Adrenal gland (tissue), 12 donors: ENCODE results near the gene HSPA12B. TPM values are rescaled to one million over a fixed set of nuclear protein-coding genes. Genes with fewer than 3 reads are reported as not detected.
A peak's percentile ranks its signal among the peaks of the same experiment; 100 is the strongest.

Experiments used
- DNase-seq, 7 donors: peaks; one replicate each; pipeline ENCODE4 v3.0.0-alpha.2; 2019 to 2020
- H3K27ac ChIP-seq, 5 donors: fragments of 200-600 bp; sonication (generic) in 4 of 5; 1 replicate in 3 of 5; 2 replicates in 2 of 5; pipeline versions ENCODE4 v1.5.1 to v1.8.0; 2016 to 2020; ENCODE audit warnings: mild to moderate bottlenecking in 1 of 5
- H3K27me3 ChIP-seq: fragments of 200-600 bp; 2 replicates; pipeline ENCODE4 v1.8.0; 2021
- H3K36me3 ChIP-seq, 2 donors: fragments of 200-600 bp; replicated peaks in 1 of 2; 1 replicate in 1 of 2; 2 replicates in 1 of 2; pipeline versions ENCODE4 v1.5.1 to v1.8.0; 2018 to 2022
- H3K4me1 ChIP-seq, 2 donors: fragments of 200-600 bp; replicated peaks in 1 of 2; 1 replicate in 1 of 2; 2 replicates in 1 of 2; pipeline versions ENCODE4 v1.5.1 to v1.8.0; 2018 to 2021
- H3K4me3 ChIP-seq, 4 donors: fragments of 200-600 bp; sonication (generic) in 3 of 4; one replicate each; pipeline ENCODE4 v1.5.1; 2016 to 2018
- H3K9me3 ChIP-seq, 3 donors: fragments of 200-600 bp; sonication (generic) in 1 of 3; replicated peaks in 1 of 3; 1 replicate in 2 of 3; 2 replicates in 1 of 3; pipeline versions ENCODE4 v1.5.1 to v1.8.0; 2016 to 2021
- POLR2A ChIP-seq, 2 donors: fragments of 450-650 bp; IDR thresholded peaks; one replicate each; pipeline ENCODE4 v1.6.1; 2017; ENCODE audit warnings: antibody characterized with exemption in 2 of 2, mild to moderate bottlenecking in 2 of 2, moderate library complexity in 1 of 2
- WGBS, 4 donors: extraction: QIAGEN DNeasy Blood & Tissue Kit in 2 of 4; methylation state at CpG; one replicate each; pipeline versions ENCODE4 v1.1.5 to v1.1.7; 2013 to 2017; 5-methylcytosine and 5-hydroxymethylcytosine counted together
- intact Hi-C, 2 donors: fragments of 100-400 bp; cut with DNase I; formaldehyde crosslinking; loops; one replicate each; pipeline versions ENCODE4 v1.14.1 to v1.15.0; 2022 to 2023
- polyA plus RNA-seq, 3 donors: library from polyadenylated mRNA; stranded (reverse); fragments of 200-250 nt in 2 of 3; fragments of 350-450 nt in 1 of 3; fragmentation: Illumina TruSeq in 1 of 3; extraction: RNeasy Lipid Tissue Mini Kit (QIAGEN cat#74804) in 1 of 3; gene quantifications; one replicate each; pipeline ENCODE4 v1.2.3, GENCODE V29; 2013 to 2014
- total RNA-seq, 9 donors: library from RNA; depleted of rRNA in 4 of 9; stranded (reverse); fragments of >200 nt in 4 of 9; fragments of 120-200 nt in 1 of 9; fragmentation: NEBNext Ultra II Directional in 1 of 9; extraction: Animal tissue kit (Norgen Biotek cat#: 25700) in 1 of 9; gene quantifications; one replicate each; pipeline versions ENCODE4 v1.1.0 to v1.2.4, GENCODE V29; 2013 to 2023
- TF ChIP-seq, protein P1 (sequence below), 6 experiments: fragments of 450-650 bp in 4 of 6; fragments of 200-600 bp in 2 of 6; sonication (generic) in 1 of 6; IDR thresholded peaks; 1 replicate in 5 of 6; 2 replicates in 1 of 6; pipeline versions ENCODE4 v1.5.1 to v1.8.0; 2016 to 2021; ENCODE audit warnings: antibody characterized with exemption in 6 of 6, mild to moderate bottlenecking in 2 of 6, moderate library complexity in 1 of 6
- donor health status: healthy with polysubstance abuse.
- donor health status: Bipolar disorder and iron deficiency.
- donor health status: DM: yes; HTN: yes; CAD: no.
- donor health status: DM: no; HTN: no; CAD: no.
- donor health status: DM: no; HTN: no; CAD: no.
- donor health status: DM: yes; HTN: yes; CAD: no.

Gene HSPA12B
- total and polyA plus RNA-seq, 12 donors = 1.5 to 10.9 (median 5.5) TPM

- WGBS, 4 donors = 0% methylated on average over 15 to 80 of the region's 80 CpGs; no CpG with 5 or more reads in 1 of the 4 donors
- no peaks in the 10 kb centered on the region for H3K27me3 ChIP-seq
- peak within 1 kb of the TSS; percentile 21 to 89 (median 70) for H3K4me3 ChIP-seq
- peak within 1 kb of the TSS; percentile 85 to 94 (median 86) for H3K27ac ChIP-seq
- H3K36me3 ChIP-seq = no peaks in the 10 kb centered on the region
- intact Hi-C loops = no loop called here
- DNase-seq = peak; percentile 99
- TF ChIP-seq POLR2A (IDR thresholded peaks at IDR 0.05) = peak; percentile 26 to 69
- TF ChIP-seq, protein P1, sequence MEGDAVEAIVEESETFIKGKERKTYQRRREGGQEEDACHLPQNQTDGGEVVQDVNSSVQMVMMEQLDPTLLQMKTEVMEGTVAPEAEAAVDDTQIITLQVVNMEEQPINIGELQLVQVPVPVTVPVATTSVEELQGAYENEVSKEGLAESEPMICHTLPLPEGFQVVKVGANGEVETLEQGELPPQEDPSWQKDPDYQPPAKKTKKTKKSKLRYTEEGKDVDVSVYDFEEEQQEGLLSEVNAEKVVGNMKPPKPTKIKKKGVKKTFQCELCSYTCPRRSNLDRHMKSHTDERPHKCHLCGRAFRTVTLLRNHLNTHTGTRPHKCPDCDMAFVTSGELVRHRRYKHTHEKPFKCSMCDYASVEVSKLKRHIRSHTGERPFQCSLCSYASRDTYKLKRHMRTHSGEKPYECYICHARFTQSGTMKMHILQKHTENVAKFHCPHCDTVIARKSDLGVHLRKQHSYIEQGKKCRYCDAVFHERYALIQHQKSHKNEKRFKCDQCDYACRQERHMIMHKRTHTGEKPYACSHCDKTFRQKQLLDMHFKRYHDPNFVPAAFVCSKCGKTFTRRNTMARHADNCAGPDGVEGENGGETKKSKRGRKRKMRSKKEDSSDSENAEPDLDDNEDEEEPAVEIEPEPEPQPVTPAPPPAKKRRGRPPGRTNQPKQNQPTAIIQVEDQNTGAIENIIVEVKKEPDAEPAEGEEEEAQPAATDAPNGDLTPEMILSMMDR (IDR thresholded peaks at IDR 0.05) = no peak
- H3K4me1 ChIP-seq = peaks cover 15 to 31% of the 10 kb centered on the region in 2 donors
- H3K9me3 ChIP-seq = no peaks in the 10 kb centered on the region
Observed at GRCh38 chr20:3767427-3768341, 35.2 kb downstream of the HSPA12B start, which contains the start of gene ADISSP. ADISSP (minus strand) TSS chr20:3767753; CDS start chr20:3760100, 7,653 bp downstream.

DNA sequence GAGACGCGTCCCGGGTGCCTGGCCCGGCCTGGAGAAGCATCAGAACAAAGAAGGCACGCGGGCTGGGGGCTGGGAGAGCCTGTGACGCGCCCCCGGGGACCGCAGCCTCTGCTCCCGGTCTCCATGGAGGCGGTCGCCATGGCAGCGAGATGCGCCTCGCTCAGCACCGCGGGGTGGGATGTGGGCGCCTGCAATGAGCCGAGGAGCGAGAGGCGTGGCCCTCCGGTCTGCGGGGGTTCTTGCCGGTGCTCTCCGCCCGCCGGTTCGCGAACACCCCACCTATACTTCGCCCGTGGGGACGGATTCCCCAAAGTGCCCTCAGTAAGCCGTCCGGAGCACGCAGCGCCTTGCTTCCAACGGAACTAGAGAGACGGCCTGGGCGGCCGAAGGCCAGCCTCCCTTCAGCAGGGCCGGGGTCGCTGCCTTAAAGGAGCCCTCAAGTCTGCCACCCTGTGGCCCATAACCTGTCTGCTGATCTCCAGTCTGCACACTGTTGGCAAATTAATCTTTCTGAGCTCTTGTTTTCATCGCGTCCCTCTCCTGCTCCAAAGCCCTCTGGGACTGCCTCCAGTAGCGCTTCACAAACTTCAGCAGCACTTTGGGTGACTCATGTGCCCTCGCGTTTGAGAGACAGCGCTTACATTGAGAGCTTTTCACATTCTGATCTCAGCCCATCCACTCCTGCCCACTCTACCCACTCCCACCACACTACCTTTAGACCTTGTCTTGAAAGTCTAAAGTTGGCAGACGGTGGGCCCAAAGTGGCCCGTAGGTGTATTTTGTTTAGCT is 36.1 kb downstream of the HSPA12B start:
- TF ChIP-seq POLR2A (IDR thresholded peaks at IDR 0.05) = peak in 1 of 2 donors; percentile 64
- TF ChIP-seq, protein P1 (IDR thresholded peaks at IDR 0.05) = peak; percentile 11 to 50 (median 46)
- peak overlapping the region; percentile 21 to 89 (median 70) for H3K4me3 ChIP-seq
- peak; percentile 80 to 88 (median 83) for DNase-seq
- intact Hi-C loops = no loop called here
- H3K27me3 ChIP-seq = no peaks in the 10 kb centered on the region
- peaks cover 15 to 31% of the 10 kb centered on the region in 2 donors for H3K4me1 ChIP-seq
- H3K27ac ChIP-seq = peak overlapping the region; percentile 85 to 94 (median 86)
- no peaks in the 10 kb centered on the region for H3K9me3 ChIP-seq
- no peaks in the 10 kb centered on the region for H3K36me3 ChIP-seq
- 1 to 10% (median 3%) methylated on average over 8 to 51 of the region's 51 CpGs for WGBS, 4 donors

DNA sequence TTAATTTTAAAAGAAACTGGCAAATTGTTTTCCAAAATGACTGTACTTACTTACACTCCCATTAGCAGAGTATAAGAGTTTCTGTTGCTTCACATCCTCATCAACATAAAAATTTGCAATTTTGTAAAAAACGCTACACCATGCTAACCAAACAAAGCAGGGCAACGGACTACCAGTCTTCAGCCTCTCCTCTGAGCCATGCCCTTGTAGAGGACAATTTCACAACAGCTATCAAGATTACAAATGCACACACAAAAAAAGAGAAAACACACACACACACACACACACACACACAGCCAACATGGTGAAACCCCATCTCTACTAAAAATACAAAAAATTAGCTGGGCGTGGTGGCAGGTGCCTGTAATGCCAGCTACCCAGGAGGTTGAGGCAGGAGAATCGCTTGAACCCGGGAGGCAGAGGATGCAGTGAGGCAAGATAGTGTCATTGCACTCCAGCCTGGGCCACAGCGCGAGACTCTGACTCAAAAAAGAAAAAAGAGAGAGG is 39.1 kb downstream of the HSPA12B start:
- intact Hi-C loops = no loop called here
- Histone ChIP-seq H3K4me3 (no peak overlapping the region), H3K27ac (no peak overlapping the region), H3K36me3 (no peaks in the 10 kb centered on the region), H3K4me1 (peaks cover 15 to 21% of the 10 kb centered on the region in 2 donors), H3K27me3 (no peaks in the 10 kb centered on the region), H3K9me3 (no peaks in the 10 kb centered on the region)
- no peak for DNase-seq
- WGBS, 4 donors = 58 to 77% (median 72%) methylated on average over 7 of the region's 7 CpGs
- no peak for TF ChIP-seq POLR2A (IDR thresholded peaks at IDR 0.05)
- TF ChIP-seq, protein P1 (IDR thresholded peaks at IDR 0.05) = no peak
